GM18870 (cell line): ENCODE results near the gene KICS2.
"Not testable (repeated sequence)": the region's sequence is repeated elsewhere in the genome, so short reads cannot be mapped to it uniquely, and the experiment has no call there.

Source experiments
- ATAC-seq: cut with Tn5 transposase; IDR thresholded peaks from one replicate; pipeline ENCODE4 v1.9.1; 2021; ENCODE audit warnings: moderate library complexity; ENCODE audit not compliant: unreplicated experiment

Gene KICS2

GRCh38 chr12:64217643-64218042, 4.5 kb downstream of the KICS2 start:
- not testable (repeated sequence) for ATAC-seq

DNA sequence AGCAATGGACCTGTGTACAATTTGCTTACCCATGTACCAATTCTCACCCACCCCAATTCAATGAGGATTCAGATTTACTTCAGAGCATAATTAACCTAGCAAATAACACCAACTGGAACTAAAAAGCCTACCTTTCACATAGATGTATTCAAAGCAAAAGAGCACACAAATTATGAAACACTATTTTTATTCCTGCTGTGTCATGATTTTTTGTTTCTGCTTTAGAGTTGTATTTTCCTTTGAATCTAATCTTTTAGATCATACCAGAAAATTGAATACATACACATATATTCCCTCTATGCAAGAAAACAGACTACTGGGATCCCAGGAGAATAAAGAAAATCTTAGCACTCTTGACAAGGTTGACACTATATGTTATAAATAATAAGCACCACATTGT, 5.9 kb downstream of the KICS2 start:
- ATAC-seq, result no peak

- ATAC-seq, result no peak
These were observed 9.9 kb downstream of the KICS2 start for GRCh38 chr12:64212119-64212746.

DNA sequence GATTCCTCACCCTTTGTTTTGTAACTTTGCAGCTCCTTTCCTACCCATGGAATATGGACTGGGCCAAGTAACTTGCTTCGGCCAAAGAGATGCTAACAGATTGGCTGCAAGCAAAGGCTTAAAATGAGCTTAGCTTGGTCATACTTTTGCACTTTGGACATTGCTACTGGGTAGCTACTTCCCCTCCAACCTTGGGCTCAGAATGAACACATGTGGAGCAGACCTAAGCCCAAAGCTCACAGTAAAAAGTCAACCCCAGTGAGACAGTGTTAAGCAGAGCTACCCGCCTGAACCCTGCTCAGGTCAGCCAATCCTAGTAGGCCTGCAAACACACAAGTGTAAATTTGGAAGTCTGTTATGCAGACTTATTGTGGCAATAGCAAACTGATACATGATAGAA, 14.6 kb downstream of the KICS2 start:
- no peak for ATAC-seq

DNA sequence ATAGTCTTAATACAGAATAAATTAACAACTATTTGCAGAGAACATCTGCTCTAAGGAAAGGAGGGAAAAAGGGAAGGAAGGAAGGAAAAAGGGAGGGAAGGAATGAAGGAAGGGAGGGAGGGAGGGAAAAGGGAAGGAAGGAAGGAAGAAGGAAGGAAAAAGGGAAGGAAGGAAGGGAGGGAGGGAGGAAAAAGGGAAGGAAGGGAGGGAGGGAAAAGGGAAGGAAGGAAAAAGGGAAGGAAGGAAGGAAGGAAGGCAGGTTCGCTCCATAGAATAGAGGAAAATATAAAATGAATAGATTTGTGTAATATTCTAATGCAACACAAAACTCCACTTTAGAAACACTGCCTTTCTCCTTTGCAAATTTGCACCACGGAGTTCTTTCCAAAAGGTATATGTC, 16.6 kb downstream of the KICS2 start:
- ATAC-seq, result no peak

DNA sequence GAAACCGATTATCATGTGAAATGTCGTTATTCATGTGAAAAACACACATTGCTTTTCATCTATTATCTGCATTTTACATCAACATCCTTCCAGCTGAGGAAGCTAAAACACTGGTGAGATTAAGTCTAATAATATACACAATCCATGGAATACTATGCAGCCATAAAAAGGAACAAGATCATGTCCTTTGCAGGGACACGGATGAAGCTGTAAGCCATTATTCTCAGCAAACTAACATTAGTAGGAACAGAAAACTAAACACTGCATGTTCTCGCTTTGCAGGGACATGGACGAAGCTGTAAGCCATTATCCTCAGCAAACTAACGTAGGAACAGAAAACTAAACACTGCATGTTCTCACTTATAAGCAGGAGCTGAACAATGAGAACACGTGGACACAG, 18.3 kb downstream of the KICS2 start:
- no peak for ATAC-seq

GRCh38 chr12:64203036-64203435, 19.1 kb downstream of the KICS2 start:
- ATAC-seq, result no peak

DNA sequence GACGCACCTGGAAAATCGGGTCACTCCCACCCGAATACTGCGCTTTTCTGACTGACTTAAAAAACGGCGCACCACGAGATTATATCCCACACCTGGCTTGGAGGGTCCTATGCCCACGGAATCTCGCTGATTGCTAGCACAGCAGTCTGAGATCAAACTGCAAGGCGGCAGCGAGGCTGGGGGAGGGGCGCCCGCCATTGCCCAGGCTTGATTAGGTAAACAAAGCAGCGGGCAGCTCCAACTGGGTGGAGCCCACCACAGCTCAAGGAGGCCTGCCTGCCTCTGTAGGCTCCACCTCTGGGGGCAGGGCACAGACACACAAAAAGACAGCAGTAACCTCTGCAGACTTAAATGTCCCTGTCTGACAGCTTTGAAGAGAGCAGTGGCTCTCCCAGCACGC, 26.3 kb downstream of the KICS2 start:
- ATAC-seq, result not testable (repeated sequence)

DNA sequence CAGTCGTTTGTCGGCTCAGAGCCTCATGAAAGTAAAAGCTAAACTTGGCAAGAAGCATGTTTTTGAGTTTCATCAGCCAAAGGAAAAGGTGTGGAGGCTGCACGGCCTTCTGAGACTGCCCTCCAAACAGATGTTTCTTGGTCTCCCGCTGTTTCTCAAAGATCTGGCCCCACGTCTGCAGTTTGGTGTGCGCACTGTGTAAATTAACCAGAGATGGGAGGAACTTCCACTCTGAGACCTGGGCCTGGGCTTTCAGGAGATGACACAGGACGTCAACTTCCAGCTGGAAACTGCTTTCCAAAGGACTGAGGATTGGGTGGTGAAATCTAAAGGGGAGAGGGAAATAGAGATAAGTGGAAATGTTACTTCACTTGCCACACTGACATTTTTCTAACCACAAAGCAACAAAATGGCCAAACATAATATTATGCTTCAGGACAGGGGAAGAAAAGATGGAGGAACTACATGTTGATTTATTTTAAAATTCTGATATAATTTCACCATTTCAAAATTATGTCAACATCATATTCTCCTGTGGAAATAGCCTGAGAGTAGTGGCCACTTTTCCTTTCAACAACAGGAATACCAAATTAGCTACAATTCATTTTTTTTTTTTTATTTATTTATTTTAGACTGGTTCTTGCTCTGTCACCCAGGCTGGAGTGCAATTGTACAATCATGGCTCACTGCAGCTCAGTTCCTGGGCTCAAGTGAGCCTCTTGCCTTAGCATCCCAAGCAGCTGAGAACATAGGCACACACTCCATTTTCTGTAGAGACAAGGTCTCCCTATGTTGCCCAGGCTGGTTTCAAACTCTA, 27.6 kb downstream of the KICS2 start:
- ATAC-seq, result no peak

DNA sequence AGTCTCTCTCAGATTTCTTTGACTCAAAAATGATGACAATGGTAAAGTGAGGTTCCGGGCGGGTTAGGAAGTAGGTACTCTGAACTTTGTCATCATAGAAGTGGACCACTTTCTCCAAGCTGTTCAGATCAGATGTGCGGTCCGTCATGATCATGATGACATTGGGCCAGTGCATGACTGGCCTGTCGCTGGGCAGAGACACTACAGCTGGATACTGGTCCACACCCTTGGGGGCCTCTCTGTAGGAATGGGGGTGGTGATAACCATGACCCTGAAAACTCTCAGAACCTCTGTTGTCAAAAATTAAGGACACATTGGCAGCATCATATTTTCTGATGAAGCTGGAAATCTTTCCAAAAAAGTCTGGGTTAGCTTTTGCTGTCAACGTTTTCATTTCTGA, 28.2 kb downstream of the KICS2 start:
- no peak for ATAC-seq

- ATAC-seq, result peak; percentile 98
These were observed 29.3 kb downstream of the KICS2 start for GRCh38 chr12:64192644-64193444.

DNA sequence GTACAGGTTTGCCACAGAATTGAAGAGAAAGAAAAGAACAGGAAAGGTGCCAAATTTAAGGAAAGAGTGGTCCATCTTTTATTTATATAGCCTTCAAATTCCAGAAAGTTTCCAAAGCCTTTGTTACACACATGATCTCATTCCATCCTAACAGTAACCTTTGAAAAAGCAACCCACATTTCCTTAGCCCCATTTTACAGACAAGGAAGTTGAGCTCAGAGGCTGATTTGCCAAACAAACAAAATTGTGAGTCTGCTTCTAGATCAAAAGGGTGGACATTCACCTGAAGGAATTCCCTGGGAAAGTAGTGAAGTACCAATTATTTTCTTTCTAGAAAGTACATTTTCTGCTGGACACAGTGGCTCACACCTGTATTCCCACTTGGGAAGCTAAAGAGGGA, 32.0 kb downstream of the KICS2 start:
- no peak for ATAC-seq

DNA sequence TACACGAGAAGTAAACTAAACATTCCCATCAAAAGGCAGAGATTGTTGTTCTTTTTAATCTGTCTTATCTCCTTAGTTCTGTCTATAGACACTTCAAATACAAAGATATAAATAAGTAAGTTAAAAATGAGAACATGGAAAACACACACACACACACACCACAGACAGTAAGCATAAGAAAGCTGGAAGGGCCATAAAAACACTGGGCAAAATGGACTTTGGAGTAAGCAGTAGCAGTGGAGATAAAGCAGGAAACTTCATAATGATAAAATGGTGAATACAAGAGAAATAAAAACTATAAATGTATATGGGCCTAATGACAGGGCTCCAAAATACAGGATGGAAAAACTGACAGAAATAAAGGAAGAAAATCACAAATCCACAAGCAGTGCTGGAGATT, 32.6 kb downstream of the KICS2 start:
- no peak for ATAC-seq

- no peak for ATAC-seq
These were observed 34.3 kb downstream of the KICS2 start for GRCh38 chr12:64187794-64188193.

DNA sequence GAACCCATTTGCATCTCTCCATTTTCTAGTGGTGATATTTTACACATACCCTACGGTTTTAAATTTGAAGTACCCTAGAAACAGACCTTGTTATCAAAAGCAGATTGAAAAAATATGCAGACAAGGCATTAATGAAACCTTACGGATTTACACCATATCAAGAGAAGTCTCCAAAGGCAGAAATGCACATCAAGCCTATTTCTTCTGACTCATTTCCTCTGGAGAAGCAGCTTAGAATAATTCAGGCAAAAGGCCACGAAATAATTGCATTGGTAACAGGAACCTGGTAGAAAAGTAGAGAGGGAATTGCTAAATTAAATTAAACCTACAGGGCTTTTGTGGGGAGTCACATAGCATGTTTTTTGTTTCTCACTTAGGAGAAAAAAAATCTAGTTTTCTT, 34.7 kb downstream of the KICS2 start:
- ATAC-seq, result no peak

DNA sequence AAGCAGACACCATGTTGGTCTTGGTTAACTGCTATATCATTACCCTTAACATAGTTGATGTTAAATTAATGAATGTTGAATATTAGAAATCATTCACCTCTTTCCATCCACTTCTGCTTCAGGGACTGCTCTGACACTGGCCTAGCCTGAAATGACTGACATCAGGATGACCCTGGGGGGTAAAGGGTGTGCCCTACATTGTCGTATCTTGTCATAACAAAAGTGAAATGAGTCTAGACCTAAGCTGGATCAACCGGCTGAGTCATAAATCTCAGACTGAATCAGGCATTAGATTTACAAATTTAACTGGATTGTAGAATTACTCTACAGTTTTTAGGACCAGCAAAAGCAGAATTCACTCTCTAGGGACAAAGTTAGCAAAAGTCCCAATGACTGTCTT, 35.3 kb downstream of the KICS2 start:
- peak; percentile 82 for ATAC-seq

DNA sequence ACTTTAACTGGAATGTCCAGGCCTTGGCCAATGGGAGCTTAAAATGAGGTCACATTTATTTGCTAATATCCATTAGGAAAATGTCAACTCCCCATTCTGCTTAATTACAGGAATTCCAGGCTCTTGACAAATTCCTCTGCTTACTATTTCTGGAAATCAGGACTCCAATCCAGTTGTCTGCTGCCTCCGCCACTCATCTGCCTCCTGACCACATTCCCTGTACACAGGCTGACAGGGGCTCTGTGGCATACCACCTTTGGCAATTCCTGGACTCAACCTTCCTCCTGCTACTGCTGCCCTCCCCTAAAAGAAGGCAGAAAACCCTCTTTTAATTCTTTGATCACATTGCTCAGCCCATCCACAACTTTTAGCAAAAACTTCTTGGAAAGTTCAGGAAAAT, 37.9 kb downstream of the KICS2 start:
- no peak for ATAC-seq

DNA sequence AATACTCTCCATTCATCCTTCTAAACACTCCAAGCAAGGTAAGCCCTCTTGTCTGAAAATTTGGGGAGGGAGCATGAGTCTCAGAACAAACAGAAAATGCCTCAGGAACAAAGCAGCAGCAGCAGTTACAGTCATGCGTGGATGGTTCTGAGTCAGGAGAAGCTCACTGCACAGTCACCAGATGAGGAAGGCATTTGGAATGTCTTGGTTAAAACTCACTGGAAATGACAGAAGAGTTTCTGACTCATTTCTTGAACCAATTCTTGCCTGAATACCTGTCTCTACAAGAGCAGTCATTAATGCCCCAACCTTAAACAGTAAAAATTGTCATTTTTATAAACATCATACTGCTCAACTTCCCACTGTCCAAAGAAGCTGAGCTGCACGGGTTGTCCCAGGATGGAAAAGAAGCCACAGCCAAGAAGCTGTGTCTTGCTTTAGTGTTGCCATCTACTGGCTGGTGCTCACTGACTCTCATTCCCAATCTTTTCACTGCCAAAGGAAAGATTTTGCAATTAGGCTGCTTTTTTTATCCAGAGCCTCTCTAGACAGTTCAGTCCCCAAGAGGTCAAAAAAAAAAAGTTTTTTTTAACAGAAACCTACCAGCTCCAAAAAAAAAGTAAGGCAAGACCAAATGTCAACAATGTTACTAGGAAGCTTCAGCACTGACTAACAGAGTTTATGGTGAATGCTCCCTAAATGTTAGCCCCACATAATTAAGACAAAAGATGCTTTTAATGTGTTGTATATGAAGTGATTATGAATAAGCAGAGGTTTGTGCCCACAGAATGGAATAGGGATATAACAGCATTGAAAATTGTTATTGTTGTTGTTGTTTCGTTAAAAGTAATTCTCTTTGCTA, 40.4 kb downstream of the KICS2 start:
- no peak for ATAC-seq

DNA sequence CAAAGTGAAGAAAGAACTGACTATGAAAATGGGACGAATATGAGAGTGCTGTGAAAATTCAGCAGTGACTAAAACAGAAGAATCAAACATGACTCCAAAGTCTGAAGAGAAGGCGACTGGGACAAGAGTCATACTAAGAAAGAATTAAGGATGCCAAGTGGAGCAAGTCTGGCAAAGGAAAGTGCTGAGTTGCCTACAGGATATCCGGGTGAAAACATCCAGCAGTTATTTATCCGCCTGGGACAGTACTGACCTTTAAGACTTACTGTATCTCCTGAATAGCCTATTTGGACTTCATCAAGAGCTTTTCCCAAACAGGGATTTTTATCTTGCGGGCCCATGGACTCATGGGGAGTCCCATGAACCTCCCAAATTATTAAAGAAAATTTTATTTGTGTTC, 41.1 kb downstream of the KICS2 start:
- no peak for ATAC-seq

DNA sequence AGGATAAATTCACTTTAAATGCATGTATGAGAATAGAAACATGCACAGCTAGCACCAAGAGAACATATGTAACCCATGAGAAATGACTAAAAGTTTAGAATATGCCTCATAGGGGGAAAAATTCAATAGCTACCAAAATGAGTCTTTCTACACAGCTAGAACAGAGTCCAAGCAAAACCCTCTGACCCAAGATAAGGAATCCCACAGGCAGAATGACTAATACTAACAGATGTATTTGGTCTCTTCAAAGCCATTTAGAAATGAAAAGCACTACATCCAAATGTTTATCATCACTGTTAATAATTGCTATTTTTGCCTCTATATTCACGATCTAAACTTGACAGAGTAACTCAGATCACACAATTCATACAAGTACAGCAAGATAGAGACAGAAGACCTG, 44.0 kb downstream of the KICS2 start:
- ATAC-seq, result no peak

GRCh38 chr12:64177001-64177400, 45.1 kb downstream of the KICS2 start:
- ATAC-seq, result no peak
